ENCODE data around the gene TACC2. TPM values are rescaled to one million over a fixed set of nuclear protein-coding genes. Genes with fewer than 3 reads are reported as not detected.

The TACC2 gene
- total RNA-seq, 1 donor from 2014 or later: not detected

GRCh38 chr10:122264931-122265330 lies 276.0 kb downstream of the TACC2 start:
- intact Hi-C loops (cut with micrococcal nuclease): no loop called here

- intact Hi-C loops (cut with micrococcal nuclease): no loop called here
Measured at GRCh38 chr10:122265896-122266295, 276.9 kb downstream of the TACC2 start.

DNA sequence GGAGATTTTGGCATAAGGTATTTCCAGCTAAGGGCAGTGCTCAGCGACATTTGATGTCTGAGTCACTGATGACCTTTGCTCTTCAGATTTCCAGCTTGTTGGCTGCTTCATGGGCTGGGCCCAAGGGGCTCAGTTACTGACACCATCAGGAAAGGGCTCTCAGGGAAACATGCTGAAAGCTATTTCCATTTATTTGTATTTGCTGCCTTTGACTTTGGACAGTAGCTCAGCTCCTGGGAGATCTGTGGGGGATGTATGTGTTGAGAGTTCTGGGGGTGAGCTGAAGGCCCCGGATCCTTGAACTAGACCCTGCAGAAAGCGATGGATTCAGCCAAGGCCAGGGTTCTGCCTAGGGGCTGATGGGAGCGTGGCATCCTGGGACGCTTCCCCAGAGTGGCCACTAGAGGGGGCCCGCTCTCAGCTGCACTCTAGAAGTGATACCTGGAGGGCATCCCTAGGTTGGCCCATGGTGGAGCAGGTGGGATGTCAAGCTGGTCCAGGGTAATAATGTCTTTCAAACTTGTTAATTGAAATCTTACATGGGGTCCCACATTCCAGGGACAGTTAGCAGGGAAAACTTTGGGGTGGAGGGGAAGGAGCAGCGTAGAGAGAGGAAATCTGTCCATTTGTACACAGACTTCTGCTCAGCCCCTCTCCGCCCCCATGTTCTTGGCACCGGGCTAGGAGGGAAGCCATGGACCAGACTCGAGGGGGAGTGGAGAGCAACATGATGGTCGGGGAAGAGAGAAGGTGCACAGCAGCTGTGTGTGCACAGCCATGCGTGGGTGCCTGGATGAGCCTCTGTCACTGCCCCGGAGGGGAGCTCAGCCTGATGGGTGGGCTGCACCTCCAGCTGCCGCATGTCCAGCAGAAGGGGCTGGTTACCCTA lies 279.1 kb downstream of the TACC2 start:
- intact Hi-C loops (cut with micrococcal nuclease): loop anchor here (1.0 kb wide), 2 partner anchors 167 to 297 kb away; no protein-coding TSS in a partner anchor

DNA sequence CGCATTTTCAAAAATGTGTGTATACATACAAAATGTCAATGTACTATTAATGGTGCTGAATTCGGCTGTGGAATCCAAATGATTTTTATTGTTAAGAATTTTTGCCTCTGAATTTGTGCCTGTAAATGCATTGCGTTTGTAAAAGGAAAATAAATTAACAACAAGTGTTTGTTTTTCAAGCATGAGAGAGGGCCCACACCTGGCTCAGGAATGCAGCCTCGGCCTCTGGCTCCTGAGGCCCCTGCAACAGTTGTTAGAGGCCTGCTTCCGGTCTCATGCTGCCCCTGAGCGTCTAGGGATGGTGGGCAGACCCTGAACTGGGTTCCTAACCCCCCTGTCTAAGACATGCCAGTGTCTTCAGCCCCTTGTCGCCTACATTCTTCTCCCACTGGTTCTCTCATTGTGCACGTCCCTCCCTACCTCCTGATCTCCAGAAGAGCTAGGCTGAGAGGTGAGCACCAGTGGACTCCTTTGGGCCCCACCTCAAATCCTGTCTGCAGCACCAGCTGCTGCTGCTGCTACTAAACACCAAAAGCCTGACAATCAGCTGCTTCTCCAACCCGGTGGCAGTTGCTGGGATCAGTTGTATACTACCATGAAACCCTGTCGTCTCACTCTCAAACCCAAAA lies 280.2 kb downstream of the TACC2 start:
- intact Hi-C loops (cut with micrococcal nuclease): no loop called here

- intact Hi-C loops (cut with micrococcal nuclease): no loop called here
Measured at GRCh38 chr10:122271076-122271475, 282.1 kb downstream of the TACC2 start, which contains the start of gene BTBD16. Gene BTBD16 (plus strand): TSS chr10:122271296. CDS start chr10:122275082, 3,786 bp downstream.

- intact Hi-C loops (cut with micrococcal nuclease): no loop called here
Measured at GRCh38 chr10:122273966-122274545, 285.1 kb downstream of the TACC2 start.

- intact Hi-C loops (cut with micrococcal nuclease): no loop called here
Measured at GRCh38 chr10:122276611-122277208, 287.7 kb downstream of the TACC2 start.

- intact Hi-C loops (cut with micrococcal nuclease): no loop called here
Measured at GRCh38 chr10:122277526-122278136, 288.7 kb downstream of the TACC2 start.

- intact Hi-C loops (cut with micrococcal nuclease): no loop called here
Measured at GRCh38 chr10:122279725-122280141, 290.8 kb downstream of the TACC2 start.

- intact Hi-C loops (cut with micrococcal nuclease): no loop called here
Measured at GRCh38 chr10:122280156-122280555, 291.2 kb downstream of the TACC2 start.

DNA sequence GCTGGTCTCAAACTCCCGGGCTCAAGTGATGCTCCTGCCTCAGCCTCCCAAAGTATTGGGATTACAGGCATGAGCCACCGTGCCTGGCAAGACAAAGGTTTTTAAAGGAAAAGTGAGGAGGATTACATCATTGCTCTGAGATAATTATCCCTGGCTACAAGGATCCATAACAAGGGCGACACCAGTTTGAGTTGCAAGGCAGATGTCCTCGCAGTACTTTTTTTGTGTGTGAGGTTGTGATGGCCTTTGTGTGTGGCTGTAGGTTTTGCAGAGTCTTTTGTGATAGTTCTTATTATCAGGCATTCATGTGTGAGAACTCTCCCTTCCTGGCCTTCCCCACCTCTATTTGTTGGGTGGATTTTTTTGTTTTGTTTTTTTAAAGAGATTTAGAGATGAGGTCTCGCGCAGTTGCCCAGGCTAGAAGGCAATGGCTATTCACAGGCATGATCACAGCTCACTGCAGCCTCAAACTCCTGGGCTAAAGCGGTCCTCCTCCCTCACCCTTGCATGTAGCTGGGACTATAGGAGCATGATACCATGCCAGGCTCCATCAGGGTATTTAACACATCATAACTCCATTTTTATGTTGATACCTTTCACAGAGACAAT lies 292.2 kb downstream of the TACC2 start:
- intact Hi-C loops (cut with micrococcal nuclease): no loop called here

- intact Hi-C loops (cut with micrococcal nuclease): no loop called here
Measured at GRCh38 chr10:122281751-122282150, 292.8 kb downstream of the TACC2 start.

DNA sequence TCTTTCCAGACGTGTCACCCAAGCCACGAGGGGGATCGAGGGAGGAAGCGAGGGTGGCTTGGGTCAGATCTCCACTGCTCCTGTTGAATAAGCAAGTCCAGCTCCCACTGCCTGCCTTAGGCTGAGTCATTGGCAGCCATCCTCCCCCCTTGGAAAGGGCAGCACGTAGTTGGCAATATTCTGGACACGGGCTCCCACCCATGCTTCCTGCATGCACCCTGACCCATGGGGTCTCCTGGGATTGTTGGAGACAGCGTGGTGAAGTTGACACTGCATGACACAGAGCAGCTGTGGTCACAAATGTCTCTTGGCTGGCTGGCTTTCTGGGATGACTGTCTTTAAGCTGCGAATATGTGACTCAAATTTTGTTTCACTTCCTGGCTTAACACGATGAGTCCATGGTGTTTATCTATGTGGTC lies 293.3 kb downstream of the TACC2 start:
- intact Hi-C loops (cut with micrococcal nuclease): no loop called here

DNA sequence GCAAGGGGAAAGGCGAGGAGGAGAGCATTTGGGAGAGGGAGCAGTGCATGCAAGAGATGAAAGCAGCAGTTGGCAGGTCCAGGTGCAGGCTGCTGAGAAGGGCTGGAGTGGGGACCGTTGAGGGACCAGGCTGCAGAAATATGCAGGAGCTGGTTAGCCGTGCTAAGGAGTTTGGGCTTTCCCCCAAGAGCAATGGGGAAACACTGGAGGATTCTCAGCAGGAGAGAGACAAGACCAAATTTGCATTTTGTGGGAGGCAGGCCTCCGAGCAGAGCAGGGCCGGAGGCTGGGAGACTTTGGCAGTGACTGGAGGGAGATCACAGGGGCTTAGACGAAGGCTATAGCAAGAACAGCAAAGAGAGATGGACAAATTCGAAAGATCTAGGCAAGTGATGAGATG lies 293.9 kb downstream of the TACC2 start:
- intact Hi-C loops (cut with micrococcal nuclease): no loop called here

- intact Hi-C loops (cut with micrococcal nuclease): no loop called here
Measured at GRCh38 chr10:122285506-122286444, 296.8 kb downstream of the TACC2 start.

DNA sequence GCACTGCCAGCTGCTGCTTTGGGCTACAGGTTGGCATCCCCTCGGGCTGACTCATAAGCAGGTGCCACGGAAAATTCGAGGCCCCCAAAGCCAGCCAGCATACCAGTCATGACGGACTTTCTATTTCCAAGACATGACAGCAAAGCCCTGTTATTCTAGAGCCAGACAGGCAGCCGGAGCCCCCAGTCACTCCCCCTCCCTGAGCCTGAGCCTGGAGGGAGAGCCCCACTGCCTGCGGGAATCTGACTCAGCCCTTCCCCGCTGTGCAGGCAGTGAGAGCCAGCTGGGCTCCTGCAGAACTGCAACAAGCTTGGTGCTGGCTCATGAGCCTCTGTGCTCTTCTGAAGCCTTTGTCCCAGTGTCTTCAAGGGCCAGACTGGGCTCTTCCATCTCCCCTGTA lies 297.9 kb downstream of the TACC2 start:
- intact Hi-C loops (cut with micrococcal nuclease): no loop called here

DNA sequence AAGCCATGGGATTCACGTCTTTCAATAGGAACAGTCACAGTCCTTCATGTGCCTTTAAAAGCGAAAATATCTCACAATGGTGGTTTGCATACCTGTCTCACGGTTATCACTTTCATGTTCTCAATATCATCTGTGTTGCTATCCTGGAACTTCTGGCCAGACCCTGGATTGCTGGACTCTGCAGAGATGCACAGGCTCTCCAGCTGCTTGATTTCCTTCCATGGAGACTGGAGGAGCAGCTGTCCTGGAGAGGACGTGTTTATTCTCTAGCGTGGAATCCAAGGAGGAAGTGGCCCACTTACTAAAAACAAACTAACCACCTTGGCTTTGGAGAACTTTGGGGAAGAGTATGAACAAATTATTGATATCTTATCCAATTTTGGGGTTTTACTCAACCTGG lies 298.6 kb downstream of the TACC2 start:
- intact Hi-C loops (cut with micrococcal nuclease): no loop called here

GRCh38 chr10:122288262-122288661 lies 299.3 kb downstream of the TACC2 start:
- intact Hi-C loops (cut with micrococcal nuclease): no loop called here

DNA sequence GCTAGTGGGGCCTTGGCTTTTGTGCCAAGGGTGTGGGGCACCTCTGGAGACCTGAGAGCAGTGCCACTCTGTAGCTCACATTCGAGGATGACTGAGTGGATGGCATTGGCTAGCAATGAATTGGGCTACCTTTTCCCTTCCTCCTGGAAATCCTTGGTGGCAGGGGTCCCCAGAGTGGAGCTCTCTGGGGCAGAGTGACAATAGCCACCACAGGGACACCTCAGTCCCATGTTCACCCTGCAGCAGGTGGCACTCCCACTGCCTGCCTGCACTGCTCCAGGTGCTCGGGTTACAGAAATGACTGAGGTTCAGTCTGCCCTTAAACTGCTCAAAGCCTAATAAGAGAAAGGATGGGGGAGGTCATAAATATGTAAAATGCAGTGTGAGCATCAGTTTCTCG lies 300.0 kb downstream of the TACC2 start:
- intact Hi-C loops (cut with micrococcal nuclease): no loop called here

- intact Hi-C loops (cut with micrococcal nuclease): no loop called here
Measured at GRCh38 chr10:122290334-122290733, 301.4 kb downstream of the TACC2 start.

Data from T-helper 1 cell treated with Interleukin-12 subunit alpha and Interleukin-12 subunit beta and Interleukin-4 antibody, amounts not matched to agents 30 ng/mL and 1 ng/mL, for 36 hours (primary cell).